ENCODE results near the gene SBK3. TPM values are rescaled to one million over a fixed set of nuclear protein-coding genes. Genes with fewer than 3 reads are reported as not detected.

The SBK3 gene, protein sequence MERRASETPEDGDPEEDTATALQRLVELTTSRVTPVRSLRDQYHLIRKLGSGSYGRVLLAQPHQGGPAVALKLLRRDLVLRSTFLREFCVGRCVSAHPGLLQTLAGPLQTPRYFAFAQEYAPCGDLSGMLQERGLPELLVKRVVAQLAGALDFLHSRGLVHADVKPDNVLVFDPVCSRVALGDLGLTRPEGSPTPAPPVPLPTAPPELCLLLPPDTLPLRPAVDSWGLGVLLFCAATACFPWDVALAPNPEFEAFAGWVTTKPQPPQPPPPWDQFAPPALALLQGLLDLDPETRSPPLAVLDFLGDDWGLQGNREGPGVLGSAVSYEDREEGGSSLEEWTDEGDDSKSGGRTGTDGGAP
- polyA plus RNA-seq (2013), result 0.06 and 0.11 TPM in 2 replicates

DNA sequence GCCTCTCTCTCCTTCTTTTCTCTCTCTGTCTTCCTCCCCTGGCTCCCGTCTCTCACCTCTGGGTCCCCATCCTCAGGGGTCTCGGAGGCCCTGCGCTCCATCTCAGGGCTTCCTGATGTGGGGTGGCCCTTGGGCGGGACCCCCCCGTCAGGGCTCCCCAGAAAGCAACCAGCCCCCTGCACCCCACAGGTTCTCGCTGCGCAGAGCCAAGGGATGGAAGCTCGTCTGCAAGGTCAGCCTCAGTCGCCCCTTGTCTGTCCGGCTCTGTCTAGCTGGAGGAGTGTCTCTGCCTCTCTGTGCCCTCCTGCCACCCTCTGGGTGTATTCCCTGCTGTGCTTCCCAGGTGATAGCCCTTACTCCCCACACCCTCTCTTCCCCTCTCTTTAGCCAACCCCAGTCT lies at the start of gene SBK3:
TSS of gene SBK3 (minus strand) at position 101 of the 400 bp plus-strand sequence. CDS start at position 101, 0 bp downstream.
- Histone ChIP-seq H3K4me3 (ENCODE audit: low read depth, low read length) (no peak within 1 kb of the TSS), H3K79me1 (ENCODE audit: low read length) (peaks cover 5% of the 10 kb centered on the region), H2BK120ac (ENCODE audit: insufficient read depth, low read length, poor library complexity) (no peak within 1 kb of the TSS), H2BK5ac (ENCODE audit: low read depth, low read length, poor library complexity) (no peak within 1 kb of the TSS), H3K4me1 (ENCODE audit: control insufficient read depth in 1 of 2, insufficient read depth in 2 of 2, low read length in 2 of 2) (peaks cover 7 to 12% of the 10 kb centered on the region in 2 experiments), H2BK12ac (ENCODE audit: low read length) (no peak within 1 kb of the TSS), H4K91ac (ENCODE audit: low read depth, low read length) (peak within 1 kb of the TSS; percentile 19), H2AFZ (ENCODE audit: insufficient read depth, low read length, poor library complexity) (peak within 1 kb of the TSS; percentile 56), H4K12ac (ENCODE audit: low read depth, low read length) (no peak within 1 kb of the TSS), H3K36me3 (ENCODE audit: control insufficient read depth in 1 of 2, insufficient read depth in 2 of 2, low read length in 2 of 2) (no peaks in the 10 kb centered on the region), H3K14ac (ENCODE audit: low read length) (peak within 1 kb of the TSS; percentile 32), H4K8ac (ENCODE audit: low read depth, low read length) (no peak within 1 kb of the TSS), H3K18ac (ENCODE audit: low read length) (no peak within 1 kb of the TSS), H2AK5ac (ENCODE audit: low read length) (no peak within 1 kb of the TSS), H3K23ac (ENCODE audit: low read length) (no peak within 1 kb of the TSS), H3K9ac (ENCODE audit: low read length) (no peak within 1 kb of the TSS), H3K27ac (ENCODE audit: low read depth, low read length) (no peak within 1 kb of the TSS), H3K79me2 (ENCODE audit: control insufficient read depth, insufficient read depth, low read length, poor library complexity) (no peaks in the 10 kb centered on the region), H3K9me3 (ENCODE audit: insufficient read depth, low read depth, low read length) (peaks cover 2% of the 10 kb centered on the region), H3K4me2 (ENCODE audit: low read length) (no peak within 1 kb of the TSS), H3K4ac (ENCODE audit: low read depth, low read length) (no peak within 1 kb of the TSS), H3K27me3 (ENCODE audit: insufficient read depth, low read length) (no peaks in the 10 kb centered on the region)
- DNase-seq, result no peak
- no CpG with 5 or more reads among the region's 10 CpGs for WGBS (ENCODE audit: extremely low coverage, insufficient coverage, insufficient read length)

DNA sequence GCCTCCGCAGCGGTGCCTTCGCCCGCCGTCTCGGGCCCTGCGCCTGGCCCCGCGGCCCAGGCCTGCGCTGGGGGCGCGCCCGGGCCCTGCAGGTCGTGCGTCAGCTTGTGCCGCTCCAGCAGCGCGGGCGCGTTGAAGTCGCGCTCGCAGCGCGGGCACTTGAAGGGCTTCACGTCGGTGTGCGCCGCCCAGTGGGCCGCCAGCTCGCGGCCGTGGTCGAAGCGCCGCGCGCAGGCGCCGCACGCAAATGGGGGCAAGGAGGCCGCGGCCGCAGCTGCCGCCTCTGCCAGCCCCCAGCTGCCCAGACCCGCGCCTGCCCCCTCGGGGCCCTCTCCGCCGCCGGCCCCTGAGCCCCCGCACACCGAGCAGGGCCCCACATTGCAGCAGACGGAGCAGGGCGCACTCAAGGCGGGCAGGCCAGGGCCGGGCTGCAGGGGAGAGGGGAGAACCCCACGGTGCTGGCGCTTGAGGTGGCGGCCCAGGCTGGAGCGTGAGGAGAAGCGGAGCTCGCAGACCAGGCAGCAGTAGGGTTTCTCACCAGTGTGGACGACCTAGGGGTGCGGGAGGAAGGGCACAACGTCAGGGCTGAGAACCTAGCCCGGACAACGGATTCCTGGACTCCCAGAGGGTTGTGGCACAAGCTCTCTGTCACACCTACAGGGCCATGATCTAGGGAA lies 47.9 kb upstream of the SBK3 start:
- H3K4me1 ChIP-seq (ENCODE audit: control insufficient read depth in 1 of 2, insufficient read depth in 2 of 2, low read length in 2 of 2), result no peaks in the 10 kb centered on the region
- H2BK120ac ChIP-seq (ENCODE audit: insufficient read depth, low read length, poor library complexity), result no peak overlapping the region
- H3K36me3 ChIP-seq (ENCODE audit: control insufficient read depth in 1 of 2, insufficient read depth in 2 of 2, low read length in 2 of 2), result peaks cover 35 to 49% of the 10 kb centered on the region in 2 experiments
- no peak overlapping the region for H3K18ac ChIP-seq (ENCODE audit: low read length)
- no peak overlapping the region for H3K4me3 ChIP-seq (ENCODE audit: low read depth, low read length)
- H3K9ac ChIP-seq (ENCODE audit: low read length), result no peak overlapping the region
- H3K4ac ChIP-seq (ENCODE audit: low read depth, low read length), result no peak overlapping the region
- H3K23ac ChIP-seq (ENCODE audit: low read length), result no peak overlapping the region
- H2BK12ac ChIP-seq (ENCODE audit: low read length), result no peak overlapping the region
- H3K79me1 ChIP-seq (ENCODE audit: low read length), result no peaks in the 10 kb centered on the region
- H2BK5ac ChIP-seq (ENCODE audit: low read depth, low read length, poor library complexity), result no peak overlapping the region
- DNase-seq, result no peak
- H2AK5ac ChIP-seq (ENCODE audit: low read length), result no peak overlapping the region
- H3K79me2 ChIP-seq (ENCODE audit: control insufficient read depth, insufficient read depth, low read length, poor library complexity), result no peaks in the 10 kb centered on the region
- peaks cover 3% of the 10 kb centered on the region for H3K9me3 ChIP-seq (ENCODE audit: insufficient read depth, low read depth, low read length)
- WGBS (ENCODE audit: extremely low coverage, insufficient coverage, insufficient read length), result no CpG with 5 or more reads among the region's 68 CpGs
- no peak overlapping the region for H3K27ac ChIP-seq (ENCODE audit: low read depth, low read length)
- H3K4me2 ChIP-seq (ENCODE audit: low read length), result no peak overlapping the region
- H3K27me3 ChIP-seq (ENCODE audit: insufficient read depth, low read length), result no peaks in the 10 kb centered on the region
- H4K91ac ChIP-seq (ENCODE audit: low read depth, low read length), result no peak overlapping the region
- H4K8ac ChIP-seq (ENCODE audit: low read depth, low read length), result no peak overlapping the region
- H4K12ac ChIP-seq (ENCODE audit: low read depth, low read length), result no peak overlapping the region
- no peak overlapping the region for H2AFZ ChIP-seq (ENCODE audit: insufficient read depth, low read length, poor library complexity)
- H3K14ac ChIP-seq (ENCODE audit: low read length), result no peak overlapping the region

DNA sequence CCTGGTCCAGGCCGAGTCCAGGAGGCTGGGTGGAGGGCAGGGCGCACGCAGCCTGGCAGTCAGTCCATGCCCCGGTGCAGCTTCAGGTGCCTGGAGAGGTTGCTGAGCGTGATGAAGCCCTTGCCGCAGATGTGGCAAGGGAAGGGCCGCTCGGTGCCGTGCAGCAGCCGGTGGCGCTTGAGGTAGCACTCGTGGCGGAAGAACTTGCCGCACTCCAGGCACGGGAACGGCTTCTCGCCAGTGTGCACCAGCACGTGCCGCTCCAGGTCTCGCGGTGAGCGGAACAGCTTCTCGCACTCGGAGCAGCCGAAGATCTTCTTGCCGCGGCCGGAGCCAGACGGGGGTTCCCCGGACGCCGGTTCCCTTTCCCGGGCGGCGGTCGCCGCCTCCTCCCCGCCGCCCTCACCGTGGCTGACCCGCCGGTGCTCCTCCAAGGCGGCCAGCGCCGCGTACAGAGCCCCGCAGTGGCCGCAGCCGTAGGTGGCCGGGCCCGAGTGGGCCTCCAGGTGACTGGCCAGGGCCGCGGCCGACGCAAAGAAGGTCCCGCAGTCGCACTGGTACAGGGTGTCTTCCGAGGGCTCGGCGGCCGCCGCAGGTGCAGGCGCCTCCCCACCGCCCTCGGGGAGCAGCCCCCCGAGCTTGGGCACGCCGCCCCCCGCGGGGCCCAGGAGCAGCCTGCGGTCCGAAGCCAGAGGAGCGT lies 47.2 kb upstream of the SBK3 start:
- no peaks in the 10 kb centered on the region for H3K4me1 ChIP-seq (ENCODE audit: control insufficient read depth in 1 of 2, insufficient read depth in 2 of 2, low read length in 2 of 2)
- no peaks in the 10 kb centered on the region for H3K27me3 ChIP-seq (ENCODE audit: insufficient read depth, low read length)
- no peak overlapping the region for H3K4me2 ChIP-seq (ENCODE audit: low read length)
- H3K23ac ChIP-seq (ENCODE audit: low read length), result no peak overlapping the region
- H2BK120ac ChIP-seq (ENCODE audit: insufficient read depth, low read length, poor library complexity), result no peak overlapping the region
- H3K27ac ChIP-seq (ENCODE audit: low read depth, low read length), result no peak overlapping the region
- peaks cover 3% of the 10 kb centered on the region for H3K9me3 ChIP-seq (ENCODE audit: insufficient read depth, low read depth, low read length)
- H2AK5ac ChIP-seq (ENCODE audit: low read length), result no peak overlapping the region
- H3K36me3 ChIP-seq (ENCODE audit: control insufficient read depth in 1 of 2, insufficient read depth in 2 of 2, low read length in 2 of 2), result peaks cover 33 to 48% of the 10 kb centered on the region in 2 experiments
- H4K12ac ChIP-seq (ENCODE audit: low read depth, low read length), result no peak overlapping the region
- H3K4ac ChIP-seq (ENCODE audit: low read depth, low read length), result no peak overlapping the region
- H2AFZ ChIP-seq (ENCODE audit: insufficient read depth, low read length, poor library complexity), result no peak overlapping the region
- no peak for DNase-seq
- H3K18ac ChIP-seq (ENCODE audit: low read length), result no peak overlapping the region
- H3K79me2 ChIP-seq (ENCODE audit: control insufficient read depth, insufficient read depth, low read length, poor library complexity), result no peaks in the 10 kb centered on the region
- H4K8ac ChIP-seq (ENCODE audit: low read depth, low read length), result no peak overlapping the region
- H3K9ac ChIP-seq (ENCODE audit: low read length), result no peak overlapping the region
- WGBS (ENCODE audit: extremely low coverage, insufficient coverage, insufficient read length), result no CpG with 5 or more reads among the region's 73 CpGs
- no peak overlapping the region for H2BK5ac ChIP-seq (ENCODE audit: low read depth, low read length, poor library complexity)
- H3K79me1 ChIP-seq (ENCODE audit: low read length), result no peaks in the 10 kb centered on the region
- H4K91ac ChIP-seq (ENCODE audit: low read depth, low read length), result no peak overlapping the region
- H3K14ac ChIP-seq (ENCODE audit: low read length), result no peak overlapping the region
- H3K4me3 ChIP-seq (ENCODE audit: low read depth, low read length), result no peak overlapping the region
- no peak overlapping the region for H2BK12ac ChIP-seq (ENCODE audit: low read length)

DNA sequence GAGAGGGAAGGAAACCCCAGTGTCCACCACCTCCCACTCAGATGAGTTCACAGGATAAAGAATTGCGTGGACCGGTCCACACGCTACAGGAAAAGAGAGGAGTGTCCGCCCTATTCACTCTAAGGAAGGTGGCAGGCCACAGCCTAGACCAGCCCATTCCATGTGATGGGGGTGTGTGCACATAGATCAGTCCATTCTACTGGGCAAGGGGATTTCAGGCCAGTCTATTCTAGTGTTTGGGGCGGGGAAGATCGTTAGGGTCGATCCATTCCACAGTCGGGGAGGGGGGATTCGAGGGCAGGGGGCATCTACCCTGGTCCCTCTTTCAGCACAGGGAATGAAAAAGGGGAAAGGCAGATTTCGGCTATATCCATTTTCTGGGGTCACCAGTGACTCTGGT lies 46.2 kb upstream of the SBK3 start:
- no peak for DNase-seq
- H4K91ac ChIP-seq (ENCODE audit: low read depth, low read length), result no peak overlapping the region
- no peak overlapping the region for H4K8ac ChIP-seq (ENCODE audit: low read depth, low read length)
- no peaks in the 10 kb centered on the region for H3K27me3 ChIP-seq (ENCODE audit: insufficient read depth, low read length)
- no peak overlapping the region for H3K14ac ChIP-seq (ENCODE audit: low read length)
- H4K12ac ChIP-seq (ENCODE audit: low read depth, low read length), result no peak overlapping the region
- no peak overlapping the region for H3K27ac ChIP-seq (ENCODE audit: low read depth, low read length)
- H3K36me3 ChIP-seq (ENCODE audit: control insufficient read depth in 1 of 2, insufficient read depth in 2 of 2, low read length in 2 of 2), result peaks cover 27 to 42% of the 10 kb centered on the region in 2 experiments
- no peak overlapping the region for H2BK12ac ChIP-seq (ENCODE audit: low read length)
- no CpG with 5 or more reads among the region's 10 CpGs for WGBS (ENCODE audit: extremely low coverage, insufficient coverage, insufficient read length)
- no peak overlapping the region for H3K9ac ChIP-seq (ENCODE audit: low read length)
- H3K4me2 ChIP-seq (ENCODE audit: low read length), result no peak overlapping the region
- H3K4ac ChIP-seq (ENCODE audit: low read depth, low read length), result no peak overlapping the region
- peaks cover 6% of the 10 kb centered on the region for H3K79me1 ChIP-seq (ENCODE audit: low read length)
- no peaks in the 10 kb centered on the region for H3K79me2 ChIP-seq (ENCODE audit: control insufficient read depth, insufficient read depth, low read length, poor library complexity)
- H3K23ac ChIP-seq (ENCODE audit: low read length), result no peak overlapping the region
- no peak overlapping the region for H2BK5ac ChIP-seq (ENCODE audit: low read depth, low read length, poor library complexity)
- H3K9me3 ChIP-seq (ENCODE audit: insufficient read depth, low read depth, low read length), result peaks cover 3% of the 10 kb centered on the region
- peaks cover 5 to 6% of the 10 kb centered on the region in 2 experiments for H3K4me1 ChIP-seq (ENCODE audit: control insufficient read depth in 1 of 2, insufficient read depth in 2 of 2, low read length in 2 of 2)
- H2BK120ac ChIP-seq (ENCODE audit: insufficient read depth, low read length, poor library complexity), result no peak overlapping the region
- H2AFZ ChIP-seq (ENCODE audit: insufficient read depth, low read length, poor library complexity), result no peak overlapping the region
- H2AK5ac ChIP-seq (ENCODE audit: low read length), result no peak overlapping the region
- H3K18ac ChIP-seq (ENCODE audit: low read length), result no peak overlapping the region
- no peak overlapping the region for H3K4me3 ChIP-seq (ENCODE audit: low read depth, low read length)
